HG03135 (cell line): ENCODE measurements around the gene RBM7.

Source experiments
- ATAC-seq: cut with Tn5 transposase; IDR thresholded peaks from one replicate; pipeline ENCODE4 v1.9.1; 2021; ENCODE audit warnings: mild to moderate bottlenecking, moderate library complexity; ENCODE audit not compliant: unreplicated experiment

The RBM7 gene

DNA sequence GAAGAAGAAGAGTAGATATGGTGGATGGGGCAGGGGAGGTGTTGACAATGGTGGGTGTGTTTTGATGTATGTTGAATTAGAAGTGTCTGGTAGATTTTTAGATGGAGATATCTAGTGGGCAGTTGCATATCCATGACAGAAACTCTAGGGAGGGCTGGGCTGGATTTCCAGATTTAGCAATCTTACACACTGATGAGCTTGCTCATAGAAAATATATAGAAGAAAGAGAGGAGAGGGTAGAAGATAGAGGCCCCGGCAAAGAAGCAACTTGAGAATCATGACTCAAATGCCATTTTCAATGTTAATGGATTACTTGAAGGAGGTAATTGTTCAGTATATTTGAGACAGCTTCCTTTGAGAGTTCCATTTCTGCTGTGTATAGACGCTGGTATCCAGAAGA lies 47.0 kb downstream of the RBM7 start:
- no peak for ATAC-seq

DNA sequence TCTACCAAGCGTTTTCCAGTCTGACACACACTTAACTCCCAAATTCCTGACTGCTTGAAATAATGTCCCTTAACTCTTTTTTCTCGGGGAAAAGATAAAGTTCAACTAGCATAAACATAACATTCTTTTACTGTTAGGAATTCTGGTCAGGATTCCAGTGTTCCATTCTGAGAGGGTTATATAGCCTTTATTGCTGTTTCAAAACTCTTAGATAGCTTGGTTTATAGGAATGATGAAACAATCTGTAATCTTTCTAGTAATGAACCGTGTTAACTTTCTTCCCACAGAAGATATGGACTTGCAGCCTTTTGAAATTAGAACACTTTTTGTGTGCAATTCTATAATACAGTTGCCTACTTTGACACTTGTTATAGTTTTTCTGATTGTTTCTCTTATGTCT lies 47.4 kb downstream of the RBM7 start:
- ATAC-seq: no peak

DNA sequence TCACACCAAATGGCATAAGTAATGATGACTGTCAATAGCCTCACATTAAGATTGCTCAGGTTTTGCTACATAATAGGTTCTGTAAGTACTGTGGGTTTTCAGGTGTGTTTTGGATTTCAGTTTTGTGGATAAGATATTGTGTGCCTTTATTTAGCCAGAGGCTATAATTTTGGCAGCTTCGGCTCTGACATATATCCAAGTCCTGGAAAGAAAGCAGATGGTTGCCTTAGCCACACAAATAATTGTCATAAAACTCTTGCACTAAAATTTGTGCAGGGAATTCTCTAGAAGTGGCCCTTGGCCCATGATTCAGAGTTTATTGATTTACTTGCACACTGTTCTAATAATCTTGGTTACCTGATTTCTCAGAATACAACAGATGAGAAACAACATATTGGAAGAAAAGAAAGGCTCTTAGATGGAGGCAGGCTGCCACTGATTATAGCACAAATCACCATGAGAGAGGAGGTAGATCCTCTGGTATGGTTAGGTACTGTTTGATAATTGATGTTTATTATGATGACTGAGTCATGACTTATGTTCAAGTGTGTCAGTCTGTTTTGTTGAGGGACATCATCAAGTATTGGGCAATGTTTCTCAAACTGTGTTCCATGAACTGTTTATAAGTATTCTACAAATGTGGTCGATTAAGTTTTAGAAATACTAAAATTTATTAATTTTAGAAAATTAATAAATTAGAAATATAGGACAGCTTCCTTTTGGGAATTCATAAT lies 48.5 kb downstream of the RBM7 start:
- ATAC-seq: no peak

DNA sequence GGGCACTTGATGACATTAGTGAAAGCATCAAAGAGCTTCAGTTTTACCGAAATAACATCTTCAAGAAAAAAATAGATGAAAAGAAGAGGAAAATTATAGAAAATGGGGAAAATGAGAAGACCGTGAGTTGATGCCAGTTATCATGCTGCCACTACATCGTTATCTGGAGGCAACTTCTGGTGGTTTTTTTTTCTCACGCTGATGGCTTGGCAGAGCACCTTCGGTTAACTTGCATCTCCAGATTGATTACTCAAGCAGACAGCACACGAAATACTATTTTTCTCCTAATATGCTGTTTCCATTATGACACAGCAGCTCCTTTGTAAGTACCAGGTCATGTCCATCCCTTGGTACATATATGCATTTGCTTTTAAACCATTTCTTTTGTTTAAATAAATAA lies 49.4 kb downstream of the RBM7 start:
- ATAC-seq: no peak

- ATAC-seq: no peak
Observed at GRCh38 chr11:114452399-114452798, 51.9 kb downstream of the RBM7 start.
